Karpas-422 (cell line): ENCODE measurements around the gene MRPL57. TPM values are rescaled to one million over a fixed set of nuclear protein-coding genes. Genes with fewer than 3 reads are reported as not detected.
"Not testable (repeated sequence)": the region's sequence is repeated elsewhere in the genome, so short reads cannot be mapped to it uniquely, and the experiment has no call there.

Source experiments
- DNase-seq: peaks from one replicate; pipeline ENCODE4 v3.0.0-alpha.2; 2015
- H2AFZ ChIP-seq: fragments of 200-600 bp; sonication (generic); 2 replicates; pipeline ENCODE4 v1.6.1; 2014; ENCODE audit warnings: antibody characterized with exemption, low read length, mixed read lengths
- H3K27ac ChIP-seq: fragments of 200-600 bp; sonication (generic); 2 replicates; pipeline ENCODE4 v1.5.1; 2014; ENCODE audit warnings: mild to moderate bottlenecking, low read length, moderate library complexity
- H3K27me3 ChIP-seq: fragments of 200-600 bp; sonication (generic); 2 replicates; pipeline ENCODE4 v1.6.1; 2014; ENCODE audit warnings: low read length, mixed read lengths
- H3K36me3 ChIP-seq: fragments of 200-600 bp; sonication (generic); 2 replicates; pipeline ENCODE4 v1.6.1; 2014; ENCODE audit warnings: low read length, mixed read lengths; ENCODE audit not compliant: insufficient read depth
- H3K4me1 ChIP-seq: fragments of 200-600 bp; sonication (generic); 2 replicates; pipeline ENCODE4 v1.6.1; 2014; ENCODE audit warnings: mild to moderate bottlenecking, low read length, mixed read lengths
- H3K4me2 ChIP-seq: fragments of 200-600 bp; sonication (generic); 2 replicates; pipeline ENCODE4 v1.6.1; 2014; ENCODE audit warnings: low read length, low read depth, mild to moderate bottlenecking; ENCODE audit not compliant: poor library complexity, severe bottlenecking
- H3K4me3 ChIP-seq: fragments of 200-600 bp; sonication (generic); 2 replicates; pipeline ENCODE4 v1.5.1; 2014; ENCODE audit warnings: mild to moderate bottlenecking, antibody characterized with exemption, low read length, mixed read lengths
- H3K79me2 ChIP-seq: fragments of 200-600 bp; sonication (generic); 2 replicates; pipeline ENCODE4 v1.6.1; 2014; ENCODE audit warnings: mild to moderate bottlenecking, low read length, mixed read lengths
- H3K9ac ChIP-seq: fragments of 200-600 bp; sonication (generic); 2 replicates; pipeline ENCODE4 v1.6.0; 2014; ENCODE audit warnings: low read length
- H3K9me2 ChIP-seq: fragments of 200-600 bp; sonication (generic), shearing (Covaris generic); replicated peaks from 2 replicates; pipeline ENCODE4 v1.6.0; 2014; ENCODE audit warnings: mild to moderate bottlenecking, low read length, moderate library complexity; ENCODE audit not compliant: insufficient read depth
- H3K9me3 ChIP-seq: fragments of 300-700, 200-600 bp; sonication (generic); 2 replicates; pipeline ENCODE4 v1.6.1; 2014; ENCODE audit warnings: low read length, mixed read lengths
- H4K20me1 ChIP-seq: fragments of 200-600 bp; sonication (generic); 2 replicates; pipeline ENCODE4 v1.6.1; 2014; ENCODE audit warnings: mild to moderate bottlenecking, antibody characterized with exemption, low read length, low read depth; ENCODE audit not compliant: insufficient read depth
- small RNA-seq: library from RNA; depleted of rRNA; stranded (forward); fragments of <200 nt; gene quantifications from one replicate; pipeline ENCODE3, GENCODE V24; 2014
- total RNA-seq: library from RNA; depleted of rRNA; stranded (reverse); fragments of >200 nt; shearing (Covaris generic); gene quantifications from 2 replicates; pipeline ENCODE4 v1.2.3, GENCODE V29; 2014; ENCODE audit warnings: low replicate concordance; rRNA removed

The MRPL57 gene
- total RNA-seq, 1 experiment from 2014 or later = 31.8 TPM

DNA sequence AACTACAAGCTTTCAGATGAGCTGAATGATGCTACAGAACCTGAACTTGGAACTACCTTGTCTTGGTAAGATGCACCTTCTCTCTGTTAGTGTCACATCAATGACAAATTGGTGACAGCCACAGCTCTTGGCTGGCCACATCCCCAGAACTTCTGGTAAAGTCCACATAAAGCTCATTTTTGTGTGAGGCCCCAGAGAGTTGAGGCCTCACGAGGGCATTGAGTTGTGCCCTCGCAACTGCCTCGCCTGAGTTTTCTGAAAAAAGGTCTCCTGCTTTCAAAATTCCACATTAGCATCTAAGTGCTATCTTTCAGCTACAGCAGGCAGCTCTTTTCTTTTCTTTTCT, 42.6 kb downstream of the MRPL57 start:
- Histone ChIP-seq H3K9me3 (no peaks in the 10 kb centered on the region), H3K9me2 (no peaks in the 10 kb centered on the region), H3K79me2 (no peaks in the 10 kb centered on the region), H3K27ac (no peak overlapping the region), H3K4me1 (no peaks in the 10 kb centered on the region), H3K4me2 (no peak overlapping the region), H4K20me1 (no peaks in the 10 kb centered on the region), H3K36me3 (no peaks in the 10 kb centered on the region), H3K4me3 (no peak overlapping the region), H3K27me3 (no peaks in the 10 kb centered on the region), H2AFZ (no peak overlapping the region), H3K9ac (no peak overlapping the region)
- DNase-seq = no peak

DNA sequence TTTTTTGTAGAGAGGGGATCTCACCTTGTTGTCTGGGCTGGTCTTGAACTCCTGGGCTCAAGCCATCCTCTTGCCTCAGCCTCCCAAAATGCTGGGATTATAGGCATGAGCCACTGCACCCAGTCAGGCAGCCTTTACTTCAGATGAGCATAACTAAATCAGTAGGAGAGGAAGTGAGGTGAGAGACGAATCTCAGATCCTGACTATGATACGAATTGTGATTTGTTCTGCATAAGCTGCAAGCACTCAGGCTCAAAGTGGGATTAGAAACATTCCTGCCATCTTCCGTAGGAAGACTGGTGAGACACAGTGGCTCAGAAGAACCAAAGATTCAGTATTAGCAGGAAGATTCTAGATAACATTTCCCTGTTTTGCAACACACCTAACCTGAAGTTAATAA, 43.3 kb downstream of the MRPL57 start:
- not testable (repeated sequence) for H2AFZ ChIP-seq, H3K27ac ChIP-seq, H3K9me2 ChIP-seq, H3K79me2 ChIP-seq, H3K4me2 ChIP-seq, H3K27me3 ChIP-seq, H3K9ac ChIP-seq, H3K9me3 ChIP-seq, H3K4me3 ChIP-seq, H3K36me3 ChIP-seq, DNase-seq, H3K4me1 ChIP-seq, H4K20me1 ChIP-seq

DNA sequence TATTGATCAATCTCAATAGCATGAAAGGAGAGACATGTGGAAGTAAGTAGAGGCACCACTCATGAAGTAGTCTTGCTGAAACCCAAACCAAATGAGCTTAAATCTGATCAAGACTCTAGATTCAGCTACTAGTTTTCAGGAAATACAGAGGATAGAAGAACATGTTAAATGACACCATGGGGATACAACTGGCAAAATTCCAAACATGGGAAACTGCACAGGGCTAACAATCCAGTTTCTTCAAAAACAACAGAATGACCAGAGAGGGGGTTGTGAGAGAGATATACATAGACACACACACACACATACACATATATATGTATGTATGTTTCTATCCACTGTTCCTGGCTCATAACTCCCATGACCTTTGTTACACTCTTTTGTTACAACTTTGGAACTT, 44.8 kb downstream of the MRPL57 start:
- Histone ChIP-seq H3K27ac (no peak overlapping the region), H2AFZ (no peak overlapping the region), H3K4me3 (no peak overlapping the region), H3K27me3 (no peaks in the 10 kb centered on the region), H3K9me2 (no peaks in the 10 kb centered on the region), H3K9ac (no peak overlapping the region), H3K79me2 (no peaks in the 10 kb centered on the region), H3K4me2 (no peak overlapping the region), H3K9me3 (no peaks in the 10 kb centered on the region), H3K4me1 (0 out of 2 replicates have a peak, but pooled peaks cover 2% of the 10 kb centered on the region), H4K20me1 (no peaks in the 10 kb centered on the region), H3K36me3 (no peaks in the 10 kb centered on the region)
- no peak for DNase-seq

DNA sequence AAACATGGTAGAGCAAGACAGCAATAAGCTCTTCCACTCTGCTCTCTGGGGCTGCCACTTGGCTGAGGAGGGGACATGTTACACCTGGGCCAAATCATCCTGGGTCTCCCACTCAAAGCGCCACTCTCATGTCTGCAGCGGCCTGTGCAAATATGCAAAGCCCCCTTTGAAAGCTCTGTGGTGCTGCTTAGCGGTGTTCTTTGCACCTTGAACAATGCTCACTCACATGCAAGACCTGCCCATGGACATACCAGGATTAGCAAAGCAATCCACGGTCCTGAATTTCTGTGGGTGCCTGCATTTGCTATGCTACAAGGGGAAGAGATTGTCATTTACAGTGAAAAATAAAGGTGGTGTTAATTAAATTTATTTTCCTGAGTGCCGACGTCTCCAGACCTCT, 48.6 kb downstream of the MRPL57 start:
- H3K36me3 ChIP-seq = no peaks in the 10 kb centered on the region
- no peak overlapping the region for H3K9ac ChIP-seq
- DNase-seq = no peak
- H3K27ac ChIP-seq = no peak overlapping the region
- no peaks in the 10 kb centered on the region for H3K9me2 ChIP-seq
- H3K4me1 ChIP-seq = 0 out of 2 replicates have a peak, but pooled peaks cover 2% of the 10 kb centered on the region
- no peak overlapping the region for H2AFZ ChIP-seq
- H3K27me3 ChIP-seq = no peaks in the 10 kb centered on the region
- no peaks in the 10 kb centered on the region for H4K20me1 ChIP-seq
- H3K9me3 ChIP-seq = no peaks in the 10 kb centered on the region
- no peak overlapping the region for H3K4me3 ChIP-seq
- no peak overlapping the region for H3K4me2 ChIP-seq
- no peaks in the 10 kb centered on the region for H3K79me2 ChIP-seq

DNA sequence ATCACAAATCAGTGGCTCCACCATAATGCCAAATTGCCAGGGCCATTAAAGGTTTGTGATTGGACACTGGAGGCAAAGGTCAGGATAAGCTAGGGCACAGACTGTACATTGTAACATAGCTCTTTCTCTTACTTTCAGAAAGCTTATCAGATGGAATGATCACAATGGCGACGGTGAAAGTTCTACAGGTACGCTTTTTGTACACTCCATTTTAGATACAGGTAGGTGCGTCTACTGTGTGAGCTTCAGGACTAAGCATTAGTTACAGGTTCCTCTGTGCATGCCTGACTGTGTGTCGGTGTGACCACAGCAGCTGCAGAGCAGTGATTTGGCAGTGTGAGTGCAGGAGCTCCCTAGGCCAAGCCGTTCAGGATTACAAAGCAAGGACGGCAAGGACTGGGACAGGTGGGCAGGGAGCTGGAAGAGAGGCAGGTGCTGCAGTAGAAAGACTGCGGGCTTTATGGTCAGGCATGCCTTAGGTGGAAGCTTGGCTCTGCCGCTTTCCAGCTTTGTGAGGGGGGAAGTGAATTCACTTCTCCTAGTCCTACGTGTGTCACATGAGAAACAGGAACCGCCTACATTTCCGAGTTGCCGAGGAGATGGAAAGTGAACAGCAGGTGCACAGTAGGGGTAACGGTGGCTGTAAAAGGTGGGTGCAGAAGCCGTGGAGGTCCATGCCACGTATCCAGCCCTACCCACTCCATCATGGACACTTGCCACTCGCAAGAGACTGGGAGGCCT, 49.6 kb downstream of the MRPL57 start:
- Histone ChIP-seq H3K9me2 (no peaks in the 10 kb centered on the region), H3K4me1 (0 out of 2 replicates have a peak, but pooled peaks cover 2% of the 10 kb centered on the region), H3K27me3 (no peaks in the 10 kb centered on the region), H3K27ac (no peak overlapping the region), H3K9me3 (no peaks in the 10 kb centered on the region), H4K20me1 (no peaks in the 10 kb centered on the region), H3K36me3 (no peaks in the 10 kb centered on the region), H3K9ac (no peak overlapping the region), H2AFZ (no peak overlapping the region), H3K4me3 (no peak overlapping the region), H3K79me2 (no peaks in the 10 kb centered on the region), H3K4me2 (no peak overlapping the region)
- no peak for DNase-seq

DNA sequence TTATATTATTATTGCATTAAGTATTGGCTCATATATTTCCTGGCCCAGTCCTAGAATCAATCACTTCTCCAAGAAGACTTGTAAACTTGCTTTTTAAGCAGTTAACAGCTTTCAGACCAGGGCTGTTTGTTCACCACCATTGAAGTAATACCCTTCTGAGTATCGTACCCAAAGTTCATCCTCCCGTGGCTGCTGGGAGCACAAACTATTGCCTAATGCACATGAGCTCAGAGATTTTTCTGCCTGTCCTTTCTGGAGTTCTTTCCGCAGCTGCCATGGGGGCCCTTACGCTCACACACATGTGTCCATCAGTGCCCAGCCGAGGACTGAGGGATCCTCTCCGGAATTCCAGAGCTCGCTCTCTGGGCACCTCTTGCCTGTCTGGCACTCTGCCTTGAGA, 51.5 kb downstream of the MRPL57 start:
- Histone ChIP-seq H3K9me2 (no peaks in the 10 kb centered on the region), H3K9ac (no peak overlapping the region), H3K27me3 (no peaks in the 10 kb centered on the region), H3K9me3 (no peaks in the 10 kb centered on the region), H3K27ac (no peak overlapping the region), H4K20me1 (no peaks in the 10 kb centered on the region), H3K4me1 (0 out of 2 replicates have a peak, but pooled peaks cover 2% of the 10 kb centered on the region), H3K36me3 (no peaks in the 10 kb centered on the region), H3K4me3 (no peak overlapping the region), H3K4me2 (no peak overlapping the region), H2AFZ (no peak overlapping the region), H3K79me2 (no peaks in the 10 kb centered on the region)
- DNase-seq = no peak

Small RNA genes within 50 kb of the gene (small RNA-seq; reads per million reads assigned to genes)
- gene AL158032.1 = not detected
- 0.16 reads per million for gene RF00086

Other genes with a start within 250 kb of the MRPL57 start
- not detected in 2 replicates for gene LATS2, start 115.1 kb upstream of the MRPL57 start, total RNA-seq
- 85.4 and 112 TPM in 2 replicates for gene SAP18, start 36.5 kb upstream of the MRPL57 start, total RNA-seq
- 6.3 and 34.2 TPM in 2 replicates for gene SKA3, start 106 bp upstream of the MRPL57 start, total RNA-seq